Stimulated activated CD4-positive, alpha-beta T cell treated with anti-CD3 and anti-CD28 coated beads, Interleukin-1b, Interleukin-23, amount 100 ng/mL, for 24 hours (primary cell): ENCODE measurements around the gene CNEP1R1.

Source experiments
- DNase-seq, 4 experiments: peaks; one replicate each; pipeline ENCODE4 v3.0.0-alpha.2; 2020; ENCODE audit warnings: low read depth in 4 of 4, low spot score in 1 of 4

CNEP1R1 gene

GRCh38 chr16:50061326-50061725, 36.3 kb downstream of the CNEP1R1 start:
- DNase-seq: no peak

GRCh38 chr16:50065241-50065623, 40.2 kb downstream of the CNEP1R1 start:
- no peak for DNase-seq

GRCh38 chr16:50065624-50066481, 40.8 kb downstream of the CNEP1R1 start, which contains the start of gene HEATR3:
TSS of gene HEATR3 (plus strand) at chr16:50065970. CDS start at chr16:50066132, 162 bp downstream.
- DNase-seq: peak; percentile 79 to 97 (median 90)

- no peak for DNase-seq
These were observed 41.7 kb downstream of the CNEP1R1 start for GRCh38 chr16:50066482-50067289.

- peak in 1 of 4 experiments; percentile 3 for DNase-seq
These were observed 42.3 kb downstream of the CNEP1R1 start for GRCh38 chr16:50067290-50067853.

- no peak for DNase-seq
These were observed 43.5 kb downstream of the CNEP1R1 start for GRCh38 chr16:50068550-50068949.

GRCh38 chr16:50069060-50069459, 44.0 kb downstream of the CNEP1R1 start:
- no peak for DNase-seq

GRCh38 chr16:50071075-50071671, 46.1 kb downstream of the CNEP1R1 start:
- DNase-seq: no peak

- DNase-seq: no peak
These were observed 47.7 kb downstream of the CNEP1R1 start for GRCh38 chr16:50072730-50073129.

- no peak for DNase-seq
These were observed 54.5 kb downstream of the CNEP1R1 start for GRCh38 chr16:50079397-50080140.

- no peak for DNase-seq
These were observed 56.5 kb downstream of the CNEP1R1 start for GRCh38 chr16:50081428-50082018.

GRCh38 chr16:50083996-50084395, 59.0 kb downstream of the CNEP1R1 start:
- no peak for DNase-seq

- DNase-seq: no peak
These were observed 61.2 kb downstream of the CNEP1R1 start for GRCh38 chr16:50086176-50086575.
